HepG2 (cell line): Measurements from ENCODE around the gene HTRA2. TPM values are rescaled to one million over a fixed set of nuclear protein-coding genes. Genes with fewer than 3 reads are reported as not detected.

Experiments
- HCFC1 ChIP-seq: fragments of 150-350 bp; IDR thresholded peaks from 2 replicates; pipeline ENCODE4 v1.6.1; 2014; ENCODE audit warnings: low read depth, low read length
- HOXA9 ChIP-seq: sonication (generic); formaldehyde crosslinking; IDR thresholded peaks from 2 replicates; pipeline ENCODE4 v1.8.1; 2022; ENCODE audit warnings: missing genetic modification reagents, mild to moderate bottlenecking, moderate library complexity, borderline replicate concordance
- LCORL ChIP-seq, 2 experiments: fragments of 450-650 bp in 1 of 2; sonication (generic) in 1 of 2; formaldehyde crosslinking in 1 of 2; IDR thresholded peaks; 2 replicates each; pipeline versions ENCODE4 v1.5.0 to v1.6.1; 2017 to 2020; ENCODE audit warnings: antibody characterized with exemption in 1 of 2, missing genetic modification reagents in 1 of 2
- MNT ChIP-seq: fragments of 450-650 bp; IDR thresholded peaks from 2 replicates; pipeline ENCODE4 v1.6.1; 2016
- MXD3 ChIP-seq: IDR thresholded peaks from 2 replicates; pipeline ENCODE4 v1.6.1; 2016; ENCODE audit warnings: mild to moderate bottlenecking, missing biosample characterization, missing genetic modification reagents
- NCOA2 ChIP-seq: sonication (generic); formaldehyde crosslinking; IDR thresholded peaks from 2 replicates; pipeline ENCODE4 v1.8.0; 2022; ENCODE audit warnings: inconsistent platforms
- NFYB ChIP-seq: sonication (generic); formaldehyde crosslinking; IDR thresholded peaks from 2 replicates; pipeline ENCODE4 v1.4.0; 2020; ENCODE audit warnings: missing genetic modification reagents
- RAD51 ChIP-seq: fragments of 450-650 bp; IDR thresholded peaks from 2 replicates; pipeline ENCODE4 v1.6.1; 2016; ENCODE audit warnings: borderline replicate concordance
- RBM22 ChIP-seq: fragments of 200-400 bp; formaldehyde crosslinking; optimal IDR thresholded peaks from 2 replicates; pipeline ENCODE3; 2017; ENCODE audit warnings: mild to moderate bottlenecking, low read length, moderate library complexity
- SNAI1 ChIP-seq: sonication (generic); formaldehyde crosslinking; IDR thresholded peaks from 2 replicates; pipeline ENCODE4 v1.5.0; 2020; ENCODE audit warnings: mild to moderate bottlenecking, missing genetic modification reagents, borderline replicate concordance
- TRIM24 ChIP-seq: sonication (generic); formaldehyde crosslinking; IDR thresholded peaks from 2 replicates; pipeline ENCODE4 v1.8.0; 2022; ENCODE audit warnings: mild to moderate bottlenecking, missing genetic modification reagents
- ZBTB7B ChIP-seq: sonication (generic); formaldehyde crosslinking; IDR thresholded peaks from 2 replicates; pipeline ENCODE4 v1.4.0; 2020; ENCODE audit warnings: missing genetic modification reagents
- ZFP36 ChIP-seq: fragments of 150-350 bp; IDR thresholded peaks from 2 replicates; pipeline ENCODE4 v1.6.1; 2018; ENCODE audit warnings: borderline replicate concordance, low read length, low read depth; ENCODE audit not compliant: partially characterized antibody
- ZNF142 ChIP-seq: sonication (generic); formaldehyde crosslinking; IDR thresholded peaks from 2 replicates; pipeline ENCODE4 v1.4.0; 2020; ENCODE audit warnings: missing genetic modification reagents
- ZNF672 ChIP-seq: sonication (generic); formaldehyde crosslinking; IDR thresholded peaks from 2 replicates; pipeline ENCODE4 v1.8.1; 2022; ENCODE audit warnings: missing genetic modification reagents
- ZNF740 ChIP-seq: sonication (generic); formaldehyde crosslinking; IDR thresholded peaks from 2 replicates; pipeline ENCODE4 v1.4.0; 2020; ENCODE audit warnings: missing genetic modification reagents
- ZNF768 ChIP-seq: sonication (generic); formaldehyde crosslinking; IDR thresholded peaks from 2 replicates; pipeline ENCODE4 v1.4.0; 2020; ENCODE audit warnings: missing genetic modification reagents
- ZNF790 ChIP-seq: sonication (generic); formaldehyde crosslinking; IDR thresholded peaks from 2 replicates; pipeline ENCODE4 v1.8.0; 2022; ENCODE audit warnings: missing genetic modification reagents, mild to moderate bottlenecking, borderline replicate concordance
- ZNF878 ChIP-seq: sonication (generic); formaldehyde crosslinking; IDR thresholded peaks from 2 replicates; pipeline ENCODE4 v1.8.1; 2023; ENCODE audit warnings: mild to moderate bottlenecking, missing genetic modification reagents, moderate library complexity
- ZZZ3 ChIP-seq: sonication (generic); formaldehyde crosslinking; IDR thresholded peaks from 2 replicates; pipeline ENCODE4 v1.4.0; 2020; ENCODE audit warnings: missing genetic modification reagents, mild to moderate bottlenecking, borderline replicate concordance
- polyA plus RNA-seq, 8 experiments: library from polyadenylated mRNA; depleted of rRNA in 3 of 8; stranded (reverse) in 7 of 8; unstranded in 1 of 8; fragments of >200 nt; fragmentation: Illumina TruSeq in 4 of 8; extraction: Trizol in 4 of 8; gene quantifications; 2 replicates each; pipeline versions ENCODE4 v1.2.1 to v1.2.3, GENCODE V29; 2011 to 2016; ENCODE audit warnings: low read depth in 4 of 8, missing spikeins in 1 of 8, mixed read lengths in 1 of 8; ENCODE audit not compliant: insufficient read depth in 1 of 8
- total RNA-seq, 5 experiments: library from RNA; depleted of rRNA; stranded (reverse); fragments of >200 nt; fragmentation: Illumina TruSeq; extraction: Trizol; gene quantifications; 2 replicates each; pipeline ENCODE4 v1.2.3, GENCODE V29; 2016; ENCODE audit warnings: low read depth in 1 of 5

HTRA2 gene
- total and polyA plus RNA-seq, 2 of the 13 experiments (the other 11 are each of a cell fraction or from before 2014, with no cell fraction given) = 47.7 to 50.3 TPM

GRCh38 chr2:74482801-74483674 lies 46.7 kb upstream of the HTRA2 start, which contains the start of the genes CCDC142 and TTC31 (continued):
- TF ChIP-seq ZNF672 (0 out of 2 replicates have a peak, but pooled peaks have one; percentile 62), ZNF878 (CRISPR knock-in tag) (peak; percentile 64; the same call in 1 of the 2 replicates), NCOA2 (0 out of 2 replicates have a peak, but pooled peaks have one; percentile 10), TRIM24 (peak; percentile 25; the same call in 1 of the 2 replicates), RAD51 (no peak), HCFC1 (peak; percentile 89), ZNF768 (CRISPR knock-in tag) (peak; percentile 34; the same call in 1 of the 2 replicates), NFYB (CRISPR knock-in tag) (peak; percentile 50; the same call in 1 of the 2 replicates), ZNF790 (no peak), ZZZ3 (no peak), ZBTB7B (CRISPR knock-in tag) (peak; percentile 85), MNT (no peak; the same call in 1 of the 2 replicates), MXD3 (CRISPR knock-in tag) (peak; percentile 89), ZNF740 (no peak), ZFP36 (no peak), LCORL (IDR thresholded peaks at IDR 0.05) (no peak), LCORL (CRISPR knock-in tag; IDR thresholded peaks at IDR 0.05) (peak; percentile 83), SNAI1 (CRISPR knock-in tag) (peak; percentile 96), RBM22 (no peak), HOXA9 (peak; percentile 88; the same call in 1 of the 2 replicates), ZNF142 (no peak; the same call in none of the 2 replicates)
